ENCODE data around the gene TNFRSF18.

The TNFRSF18 gene, protein sequence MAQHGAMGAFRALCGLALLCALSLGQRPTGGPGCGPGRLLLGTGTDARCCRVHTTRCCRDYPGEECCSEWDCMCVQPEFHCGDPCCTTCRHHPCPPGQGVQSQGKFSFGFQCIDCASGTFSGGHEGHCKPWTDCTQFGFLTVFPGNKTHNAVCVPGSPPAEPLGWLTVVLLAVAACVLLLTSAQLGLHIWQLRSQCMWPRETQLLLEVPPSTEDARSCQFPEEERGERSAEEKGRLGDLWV

DNA sequence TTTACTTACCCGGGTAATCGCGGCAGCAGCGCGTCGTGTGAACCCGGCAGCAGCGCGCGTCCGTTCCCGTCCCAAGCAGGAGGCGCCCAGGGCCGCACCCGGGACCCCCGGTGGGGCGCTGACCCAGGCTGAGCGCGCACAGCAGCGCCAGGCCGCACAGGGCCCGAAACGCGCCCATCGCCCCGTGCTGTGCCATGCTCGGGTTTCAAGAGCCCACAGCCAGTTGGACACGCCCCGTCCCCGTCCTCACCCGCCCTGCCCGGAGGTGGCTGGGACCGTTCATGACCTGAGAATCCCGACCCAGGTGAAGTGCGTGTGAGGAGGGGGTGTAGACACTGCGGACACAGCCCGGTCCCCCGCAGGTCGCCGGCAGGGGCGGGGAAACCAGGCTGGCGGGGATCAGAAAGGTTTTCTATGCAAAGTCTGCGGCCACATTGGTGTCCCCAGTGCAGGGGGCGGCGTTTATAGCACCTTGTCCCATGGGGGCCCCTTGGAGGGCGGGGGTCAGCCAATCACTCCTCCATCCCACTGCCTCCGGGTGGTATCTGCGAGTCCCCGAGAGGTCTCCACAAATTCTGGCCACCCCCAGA is at the start of gene TNFRSF18:
TNFRSF18 (minus strand) TSS at position 217 of the 590 bp plus-strand sequence; CDS start at position 196, 21 bp downstream.
- TF ChIP-seq, protein P1, sequence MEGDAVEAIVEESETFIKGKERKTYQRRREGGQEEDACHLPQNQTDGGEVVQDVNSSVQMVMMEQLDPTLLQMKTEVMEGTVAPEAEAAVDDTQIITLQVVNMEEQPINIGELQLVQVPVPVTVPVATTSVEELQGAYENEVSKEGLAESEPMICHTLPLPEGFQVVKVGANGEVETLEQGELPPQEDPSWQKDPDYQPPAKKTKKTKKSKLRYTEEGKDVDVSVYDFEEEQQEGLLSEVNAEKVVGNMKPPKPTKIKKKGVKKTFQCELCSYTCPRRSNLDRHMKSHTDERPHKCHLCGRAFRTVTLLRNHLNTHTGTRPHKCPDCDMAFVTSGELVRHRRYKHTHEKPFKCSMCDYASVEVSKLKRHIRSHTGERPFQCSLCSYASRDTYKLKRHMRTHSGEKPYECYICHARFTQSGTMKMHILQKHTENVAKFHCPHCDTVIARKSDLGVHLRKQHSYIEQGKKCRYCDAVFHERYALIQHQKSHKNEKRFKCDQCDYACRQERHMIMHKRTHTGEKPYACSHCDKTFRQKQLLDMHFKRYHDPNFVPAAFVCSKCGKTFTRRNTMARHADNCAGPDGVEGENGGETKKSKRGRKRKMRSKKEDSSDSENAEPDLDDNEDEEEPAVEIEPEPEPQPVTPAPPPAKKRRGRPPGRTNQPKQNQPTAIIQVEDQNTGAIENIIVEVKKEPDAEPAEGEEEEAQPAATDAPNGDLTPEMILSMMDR (IDR thresholded peaks at IDR 0.05; ENCODE audit: low read depth, low read length), result no peak
- peak; percentile 5 for DNase-seq (ENCODE audit: low read depth, low spot score)
- no peak within 1 kb of the TSS for H3K4me3 ChIP-seq (ENCODE audit: low read depth, low read length)
- in situ Hi-C loops (cut with HindIII; ENCODE audit: low sequenced_read_pairs), result no loop called here

DNA sequence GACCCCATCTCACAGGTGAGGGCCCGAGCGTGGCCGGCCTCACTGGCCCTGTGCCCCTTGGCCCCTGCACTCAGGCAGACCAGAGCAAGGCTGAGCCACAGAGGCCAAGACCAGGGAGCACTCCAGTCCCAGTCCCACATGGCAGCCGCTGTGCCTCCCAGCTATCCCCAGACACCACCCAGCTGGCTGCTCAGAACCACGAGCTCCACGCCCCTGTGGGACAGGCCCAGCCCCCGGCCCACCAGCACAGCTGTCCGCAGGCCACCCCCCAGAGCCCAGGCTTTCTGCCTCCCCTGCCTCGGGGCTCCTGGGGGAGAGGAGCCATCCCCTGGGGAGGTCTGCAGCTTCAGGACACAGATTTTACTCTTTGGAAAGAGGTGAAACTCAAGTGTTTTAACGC is 49.2 kb upstream of the TNFRSF18 start:
- in situ Hi-C loops (cut with HindIII; ENCODE audit: low sequenced_read_pairs), result no loop called here
- no peak overlapping the region for H3K4me3 ChIP-seq (ENCODE audit: low read depth, low read length)
- TF ChIP-seq, protein P1 (IDR thresholded peaks at IDR 0.05; ENCODE audit: low read depth, low read length), result no peak
- no peak for DNase-seq (ENCODE audit: low read depth, low spot score)

DNA sequence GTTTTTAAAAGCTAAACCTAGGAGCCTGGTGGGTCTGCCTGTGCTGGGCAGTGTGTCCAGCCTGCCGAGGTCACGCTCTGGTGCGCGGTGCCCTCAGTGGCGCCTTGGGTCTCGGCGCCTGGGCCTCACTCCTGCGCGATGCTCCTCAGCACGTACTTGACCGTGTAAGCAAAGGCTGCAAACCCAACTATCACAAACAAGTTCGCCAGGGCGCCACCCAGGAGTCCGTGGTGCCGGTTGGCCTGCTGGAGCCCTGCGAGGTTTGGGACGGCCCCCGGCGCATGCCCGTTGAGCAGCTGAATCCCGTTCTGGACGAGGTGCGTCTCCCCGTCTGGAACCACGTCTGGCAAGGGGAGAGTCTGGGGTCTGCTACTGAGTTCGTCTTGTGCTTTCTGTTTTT is 48.7 kb upstream of the TNFRSF18 start:
- DNase-seq (ENCODE audit: low read depth, low spot score), result no peak
- TF ChIP-seq, protein P1 (IDR thresholded peaks at IDR 0.05; ENCODE audit: low read depth, low read length), result no peak
- H3K4me3 ChIP-seq (ENCODE audit: low read depth, low read length), result no peak overlapping the region
- in situ Hi-C loops (cut with HindIII; ENCODE audit: low sequenced_read_pairs), result no loop called here

DNA sequence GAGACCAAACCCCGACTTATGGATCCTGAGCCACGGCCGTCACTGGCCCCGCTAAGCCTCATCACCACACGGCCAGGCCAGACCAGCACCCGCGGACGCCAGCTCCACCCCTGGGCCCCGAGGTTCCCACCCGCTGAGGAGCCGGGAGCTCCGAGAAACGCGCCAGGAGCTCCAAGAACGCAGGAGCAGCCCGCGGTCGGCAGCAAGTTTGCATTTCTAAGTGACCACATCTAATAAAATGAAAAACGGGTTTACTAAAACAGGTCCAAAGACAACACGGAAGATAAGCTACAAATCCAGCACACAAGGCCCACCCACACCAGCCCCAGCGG is 48.2 kb upstream of the TNFRSF18 start:
- no peak for DNase-seq (ENCODE audit: low read depth, low spot score)
- no peak overlapping the region for H3K4me3 ChIP-seq (ENCODE audit: low read depth, low read length)
- in situ Hi-C loops (cut with HindIII; ENCODE audit: low sequenced_read_pairs), result no loop called here
- TF ChIP-seq, protein P1 (IDR thresholded peaks at IDR 0.05; ENCODE audit: low read depth, low read length), result no peak

DNA sequence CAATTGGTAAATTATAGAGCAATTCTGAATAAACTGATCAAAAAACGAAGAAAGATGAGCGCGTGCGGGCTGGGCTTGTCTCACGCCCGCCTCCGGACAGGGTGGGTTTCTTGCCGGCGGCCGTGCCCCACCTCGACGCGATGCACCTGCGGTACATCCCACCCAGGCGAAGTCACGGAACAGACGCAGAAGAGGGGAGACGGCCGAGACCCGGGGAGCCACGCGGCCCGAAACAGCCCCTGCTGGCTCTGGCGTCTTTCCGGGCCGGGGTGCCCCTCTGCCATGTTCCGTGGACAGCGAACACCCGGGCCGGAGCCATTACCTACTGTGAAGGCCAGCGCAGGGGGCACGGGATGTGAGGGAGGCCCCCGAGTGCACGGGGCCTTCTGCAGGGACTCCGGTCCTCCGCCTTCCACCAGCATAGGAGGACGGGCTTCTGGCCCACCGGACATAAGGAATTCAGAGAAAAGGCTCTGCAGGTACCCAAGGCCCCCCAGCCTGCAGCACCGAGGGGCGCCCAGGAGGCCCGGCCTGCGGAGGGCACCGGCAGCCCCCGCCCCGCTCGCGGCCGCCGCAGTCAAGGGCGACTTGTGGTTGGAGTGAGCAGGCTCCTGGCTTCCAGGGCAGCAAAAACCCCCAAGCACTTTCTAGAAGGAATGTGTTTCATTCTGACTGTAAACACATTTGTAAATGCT is 47.7 kb upstream of the TNFRSF18 start:
- DNase-seq (ENCODE audit: low read depth, low spot score), result no peak
- H3K4me3 ChIP-seq (ENCODE audit: low read depth, low read length), result no peak overlapping the region
- in situ Hi-C loops (cut with HindIII; ENCODE audit: low sequenced_read_pairs), result no loop called here
- TF ChIP-seq, protein P1 (IDR thresholded peaks at IDR 0.05; ENCODE audit: low read depth, low read length), result no peak

DNA sequence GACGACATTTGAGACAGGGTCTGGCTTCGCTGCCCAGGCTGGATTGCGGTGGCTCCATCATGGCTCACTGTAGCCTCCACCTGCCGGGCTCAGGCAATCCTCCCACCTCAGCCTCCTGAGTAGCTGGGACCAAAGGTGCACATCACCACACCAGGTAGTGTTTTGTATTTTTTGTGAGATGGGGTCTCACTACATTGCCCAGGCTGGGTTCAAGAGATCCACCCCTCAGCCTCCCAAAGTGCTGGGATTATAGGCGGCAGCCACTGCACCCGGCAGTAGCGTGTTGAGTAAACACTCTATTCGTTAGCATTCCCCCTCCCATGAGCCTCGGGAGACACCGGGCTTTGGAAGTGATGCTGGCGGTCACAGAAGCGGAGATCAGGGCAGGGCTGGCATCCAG is 46.9 kb upstream of the TNFRSF18 start:
- no peak for DNase-seq (ENCODE audit: low read depth, low spot score)
- H3K4me3 ChIP-seq (ENCODE audit: low read depth, low read length), result no peak overlapping the region
- in situ Hi-C loops (cut with HindIII; ENCODE audit: low sequenced_read_pairs), result no loop called here
- TF ChIP-seq, protein P1 (IDR thresholded peaks at IDR 0.05; ENCODE audit: low read depth, low read length), result no peak

Measured in astrocyte of the spinal cord (primary cell).